Panc1 (cell line): ENCODE results near the gene CD177.
"Not testable (repeated sequence)": the region's sequence is repeated elsewhere in the genome, so short reads cannot be mapped to it uniquely, and the experiment has no call there.

ENCODE experiments used
- POLR2AphosphoS5 ChIP-seq: IDR thresholded peaks from 2 replicates; pipeline ENCODE4 v1.6.1; 2012; ENCODE audit warnings: mild to moderate bottlenecking, low read depth, low read length, moderate library complexity
- TF ChIP-seq, protein P1 (sequence below): fragments of 450-650 bp; IDR thresholded peaks from 2 replicates; pipeline ENCODE4 v1.5.1; 2017; ENCODE audit warnings: mild to moderate bottlenecking

DNA sequence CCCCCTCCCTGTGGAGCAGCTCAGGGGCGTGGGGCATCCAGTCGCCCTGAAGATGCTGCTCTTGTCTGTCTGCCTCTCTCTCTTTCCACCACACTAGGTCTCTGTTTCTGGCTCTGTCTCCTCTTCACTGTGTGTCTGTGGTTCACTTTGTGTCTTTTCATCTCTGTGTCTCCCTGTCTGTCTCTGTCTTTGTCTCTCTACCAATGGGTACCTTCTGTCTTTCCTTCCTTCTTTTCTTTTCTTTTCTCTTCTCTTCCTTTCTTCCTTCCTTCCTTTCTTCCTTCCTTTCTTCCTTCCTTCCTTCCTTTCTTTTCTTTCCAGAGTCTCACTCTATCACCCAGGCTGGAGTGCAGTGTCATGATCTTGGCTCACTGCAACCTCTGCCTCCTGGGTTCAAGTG is 13.4 kb upstream of the CD177 start:
- TF ChIP-seq, protein P1, sequence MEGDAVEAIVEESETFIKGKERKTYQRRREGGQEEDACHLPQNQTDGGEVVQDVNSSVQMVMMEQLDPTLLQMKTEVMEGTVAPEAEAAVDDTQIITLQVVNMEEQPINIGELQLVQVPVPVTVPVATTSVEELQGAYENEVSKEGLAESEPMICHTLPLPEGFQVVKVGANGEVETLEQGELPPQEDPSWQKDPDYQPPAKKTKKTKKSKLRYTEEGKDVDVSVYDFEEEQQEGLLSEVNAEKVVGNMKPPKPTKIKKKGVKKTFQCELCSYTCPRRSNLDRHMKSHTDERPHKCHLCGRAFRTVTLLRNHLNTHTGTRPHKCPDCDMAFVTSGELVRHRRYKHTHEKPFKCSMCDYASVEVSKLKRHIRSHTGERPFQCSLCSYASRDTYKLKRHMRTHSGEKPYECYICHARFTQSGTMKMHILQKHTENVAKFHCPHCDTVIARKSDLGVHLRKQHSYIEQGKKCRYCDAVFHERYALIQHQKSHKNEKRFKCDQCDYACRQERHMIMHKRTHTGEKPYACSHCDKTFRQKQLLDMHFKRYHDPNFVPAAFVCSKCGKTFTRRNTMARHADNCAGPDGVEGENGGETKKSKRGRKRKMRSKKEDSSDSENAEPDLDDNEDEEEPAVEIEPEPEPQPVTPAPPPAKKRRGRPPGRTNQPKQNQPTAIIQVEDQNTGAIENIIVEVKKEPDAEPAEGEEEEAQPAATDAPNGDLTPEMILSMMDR, result not testable (repeated sequence)
- TF ChIP-seq POLR2AphosphoS5, result not testable (repeated sequence)
